22Rv1 (cell line): ENCODE measurements around the gene CFAP46.
"Not testable (repeated sequence)": the region's sequence is repeated elsewhere in the genome, so short reads cannot be mapped to it uniquely, and the experiment has no call there.

Experiments used
- H3K27ac ChIP-seq: fragments of 450-650 bp; 2 replicates; pipeline ENCODE4 v1.5.1; 2017
- CTCF ChIP-seq: fragments of 450-650 bp; IDR thresholded peaks from 2 replicates; pipeline ENCODE4 v1.5.1; 2017; ENCODE audit warnings: mild to moderate bottlenecking
- ZFX ChIP-seq: fragments of 450-650 bp; IDR thresholded peaks from 2 replicates; pipeline ENCODE4 v1.6.1; 2017; ENCODE audit warnings: antibody characterized with exemption, borderline replicate concordance

The CFAP46 gene

DNA sequence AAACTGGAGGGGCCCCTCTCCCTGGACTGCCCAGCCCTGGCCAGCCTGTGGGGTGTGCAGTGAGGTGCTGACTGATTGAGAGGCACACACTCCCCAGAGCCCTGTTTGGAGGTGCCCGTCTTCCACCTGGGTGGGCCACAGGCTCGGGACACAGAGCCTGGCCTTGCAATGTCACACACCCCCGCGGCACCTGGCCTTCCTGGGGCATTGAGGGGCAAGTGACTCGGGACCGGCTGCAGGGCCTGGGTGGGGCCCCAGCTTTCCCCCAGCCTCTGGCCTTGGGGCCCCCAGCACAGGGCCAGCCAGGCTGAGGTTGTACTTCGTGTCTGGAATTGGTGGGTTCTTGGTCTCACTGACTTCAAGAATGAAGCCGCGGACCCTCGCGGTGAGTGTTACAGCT lies 142.5 kb downstream of the CFAP46 start:
- no peak overlapping the region for H3K27ac ChIP-seq
- TF ChIP-seq ZFX (no peak), CTCF (no peak)

GRCh38 chr10:132798876-132799275 lies 143.5 kb downstream of the CFAP46 start:
- H3K27ac ChIP-seq, result no peak overlapping the region
- TF ChIP-seq ZFX (no peak), CTCF (no peak)

DNA sequence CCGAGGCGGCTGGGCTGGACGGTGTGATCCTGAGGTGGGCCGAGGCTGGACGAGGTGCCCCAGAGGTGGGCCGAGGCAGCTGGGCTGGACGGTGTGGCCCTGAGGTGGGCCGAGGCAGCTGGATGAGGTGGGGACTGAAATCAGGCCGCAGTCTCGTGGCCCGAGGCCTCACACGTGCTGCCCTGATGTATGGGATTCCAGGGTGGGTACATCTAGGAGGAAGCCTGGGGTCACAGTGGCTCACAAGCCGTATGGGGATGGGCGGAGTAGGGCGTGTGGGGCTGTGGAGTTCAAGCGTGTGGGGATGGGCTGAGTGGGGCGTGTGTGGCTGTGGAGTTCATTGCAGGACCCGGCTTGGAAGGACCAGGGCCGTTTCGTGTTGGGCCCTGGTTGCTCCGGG lies 144.0 kb downstream of the CFAP46 start:
- H3K27ac ChIP-seq, result no peak overlapping the region
- no peak for TF ChIP-seq ZFX

DNA sequence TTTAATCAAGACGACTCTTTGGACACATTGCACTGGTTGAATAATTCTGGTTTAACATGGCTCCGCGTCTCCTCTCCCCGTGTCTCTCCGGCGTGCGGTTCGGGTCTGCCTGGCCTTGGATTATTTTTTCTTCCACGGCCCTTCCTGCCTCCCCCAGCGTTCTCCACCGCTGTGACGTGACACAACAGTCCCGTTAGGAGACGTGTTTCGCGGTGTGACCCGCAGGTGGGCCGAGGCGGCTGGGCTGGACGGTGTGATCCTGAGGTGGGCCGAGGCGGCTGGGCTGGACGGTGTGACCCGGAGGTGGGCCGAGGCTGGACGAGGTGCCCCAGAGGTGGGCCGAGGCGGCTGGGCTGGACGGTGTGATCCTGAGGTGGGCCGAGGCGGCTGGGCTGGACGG lies 144.4 kb downstream of the CFAP46 start:
- H3K27ac ChIP-seq, result not testable (repeated sequence)

GRCh38 chr10:132796846-132797245 lies 145.5 kb downstream of the CFAP46 start:
- no peak for TF ChIP-seq CTCF
- no peak for TF ChIP-seq ZFX
- no peak overlapping the region for H3K27ac ChIP-seq

GRCh38 chr10:132793871-132794849 lies 148.2 kb downstream of the CFAP46 start:
- no peak; the same call in 1 of the 2 replicates for TF ChIP-seq CTCF
- TF ChIP-seq ZFX, result no peak
- H3K27ac ChIP-seq, result no peak overlapping the region

GRCh38 chr10:132793213-132793612 lies 149.2 kb downstream of the CFAP46 start:
- TF ChIP-seq ZFX, result no peak
- TF ChIP-seq CTCF, result no peak
- H3K27ac ChIP-seq, result no peak overlapping the region

- no peak overlapping the region for H3K27ac ChIP-seq
- TF ChIP-seq ZFX (no peak), CTCF (no peak)
These were observed 149.6 kb downstream of the CFAP46 start for GRCh38 chr10:132792796-132793195.

- H3K27ac ChIP-seq, result not testable (repeated sequence)
These were observed 150.3 kb downstream of the CFAP46 start for GRCh38 chr10:132792099-132792498.
